Measurements from ENCODE around the gene AP2S1.

- no peak for TF ChIP-seq ZFX (IDR thresholded peaks at IDR 0.05; ENCODE audit: borderline replicate concordance)
- TF ChIP-seq CTCF (IDR thresholded peaks at IDR 0.05), result no peak
Observed at GRCh38 chr19:46887240-46887782, 36.7 kb upstream of the AP2S1 start.
